HCT116 (cell line): ENCODE data around the gene RAB4A. TPM values are rescaled to one million over a fixed set of nuclear protein-coding genes. Genes with fewer than 3 reads are reported as not detected.
A peak's percentile ranks its signal among the peaks of the same experiment; 100 is the strongest.

Experiments
- ATAC-seq: fragments of 200-7000 bp; cut with Tn5 transposase; 2 replicates; pipeline ENCODE4 v1.9.1; 2020; ENCODE audit warnings: mild to moderate bottlenecking, moderate library complexity
- BruUV-seq: library from RNA; stranded (reverse); fragments of 400-500 nt; replicated peaks from 2 replicates; lab custom pipeline; 2021; lab: Mats Ljungman, UMichigan
- CTCF ChIA-PET: fragments of 300-600 bp; sonication (Branson Sonifier 250); formaldehyde crosslinking; loops from one replicate; lab custom pipeline; 2021; ENCODE audit warnings: antibody characterized with exemption; lab: Charles Lee
- POLR2A ChIA-PET: fragments of 300-600, 350-600 bp; sonication (Branson Sonifier 250); formaldehyde crosslinking; loops from one replicate; lab custom pipeline; 2021; ENCODE audit warnings: antibody characterized with exemption; lab: Charles Lee
- RAD21 ChIA-PET, 2 experiments: fragments of 300-600 bp; sonication (Branson Sonifier 250); formaldehyde crosslinking; loops; one replicate each; lab custom pipeline; 2023; ENCODE audit warnings: low total read pairs in 2 of 2; ENCODE audit not compliant: uncharacterized antibody in 2 of 2, unreplicated experiment in 2 of 2, low non-redundant PET in 1 of 2; lab: Charles Lee
- DNase-seq: peaks from one replicate; pipeline ENCODE4 v3.0.0-alpha.2; 2010; ENCODE audit warnings: low read depth, low spot score
- H2AFZ ChIP-seq: fragments of 200-600 bp; shearing (Covaris generic), sonication (generic); 2 replicates; pipeline ENCODE4 v1.6.1; 2017; ENCODE audit warnings: low read depth, mixed run types, mixed read lengths, antibody characterized with exemption, low read length; ENCODE audit not compliant: poor library complexity, severe bottlenecking
- H3K27ac ChIP-seq: 2 replicates; pipeline ENCODE4 v1.5.1; 2012; ENCODE audit warnings: low read depth, low read length
- H3K27me3 ChIP-seq: fragments of 200-600 bp; sonication (generic); 2 replicates; pipeline ENCODE4 v1.6.1; 2016; ENCODE audit warnings: mixed run types, low read length, mixed read lengths; ENCODE audit not compliant: insufficient read depth
- H3K36me3 ChIP-seq, 2 experiments: fragments of 200-500 bp in 1 of 2; fragments of 200-600 bp in 1 of 2; sonication (Bioruptor generic) in 1 of 2; sonication (generic) in 1 of 2; 2 replicates each; pipeline versions ENCODE4 v1.5.1 to v1.6.1; 2014 to 2016; ENCODE audit warnings: low read length in 2 of 2, inconsistent platforms in 1 of 2, mixed read lengths in 1 of 2, mixed run types in 1 of 2; ENCODE audit not compliant: insufficient read depth in 2 of 2, control insufficient read depth in 1 of 2
- H3K4me1 ChIP-seq, 2 experiments: fragments of 200-600 bp in 1 of 2; sonication (generic) in 1 of 2; 2 replicates each; pipeline versions ENCODE4 v1.5.1 to v1.6.1; 2012 to 2017; ENCODE audit warnings: low read length in 2 of 2, inconsistent platforms in 1 of 2, mild to moderate bottlenecking in 1 of 2, mixed read lengths in 1 of 2, mixed run types in 1 of 2, moderate library complexity in 1 of 2; ENCODE audit not compliant: insufficient read depth in 2 of 2, control insufficient read depth in 1 of 2
- H3K4me2 ChIP-seq: fragments of 200-600 bp; sonication (generic); 2 replicates; pipeline ENCODE4 v1.6.1; 2017; ENCODE audit warnings: mixed run types, low read length, mixed read lengths
- H3K4me3 ChIP-seq, 2 experiments: fragments of 200-600 bp in 1 of 2; sonication (generic) in 1 of 2; replicated peaks in 1 of 2; 2 replicates each; pipeline ENCODE4 v1.5.1; 2011 to 2016; ENCODE audit warnings: low read length in 2 of 2, control low read depth in 1 of 2, low read depth in 1 of 2, mild to moderate bottlenecking in 1 of 2, mixed read lengths in 1 of 2, mixed run types in 1 of 2
- H3K79me2 ChIP-seq: fragments of 200-600 bp; sonication (generic); 2 replicates; pipeline ENCODE4 v1.6.1; 2017; ENCODE audit warnings: mild to moderate bottlenecking, mixed run types, low read length, moderate library complexity, mixed read lengths; ENCODE audit not compliant: insufficient read depth
- H3K9ac ChIP-seq: fragments of 200-600 bp; sonication (generic); 2 replicates; pipeline ENCODE4 v1.6.1; 2016; ENCODE audit warnings: low read length, mixed read lengths
- H3K9me2 ChIP-seq: fragments of 200-600 bp; sonication (generic), shearing (Covaris generic); 2 replicates; pipeline ENCODE4 v1.6.1; 2017; ENCODE audit warnings: mixed run types, mild to moderate bottlenecking, moderate library complexity; ENCODE audit not compliant: insufficient read depth
- H3K9me3 ChIP-seq, 2 experiments: fragments of 200-500 bp in 1 of 2; fragments of 200-600 bp in 1 of 2; sonication (Bioruptor generic) in 1 of 2; sonication (generic) in 1 of 2; 2 replicates each; pipeline ENCODE4 v1.6.1; 2014 to 2017; ENCODE audit warnings: low read length in 2 of 2, mixed read lengths in 2 of 2, inconsistent platforms in 1 of 2, low read depth in 1 of 2, mild to moderate bottlenecking in 1 of 2, mixed run types in 1 of 2, moderate library complexity in 1 of 2; ENCODE audit not compliant: control insufficient read depth in 1 of 2, insufficient read depth in 1 of 2
- H4K20me1 ChIP-seq: fragments of 200-600 bp; sonication (generic), shearing (Covaris generic); 2 replicates; pipeline ENCODE4 v1.6.1; 2017; ENCODE audit warnings: mixed run types, mild to moderate bottlenecking, moderate library complexity; ENCODE audit not compliant: insufficient read depth
- ATF3 ChIP-seq: IDR thresholded peaks from 2 replicates; pipeline ENCODE4 v1.6.1; 2012
- CBX3 ChIP-seq: IDR thresholded peaks from 2 replicates; pipeline ENCODE4 v1.6.1; 2012; ENCODE audit warnings: low read depth
- CEBPB ChIP-seq: IDR thresholded peaks from 2 replicates; pipeline ENCODE4 v1.6.1; 2012; ENCODE audit warnings: low read depth
- EZH2 ChIP-seq: fragments of 200-600 bp; sonication (generic); IDR thresholded peaks from 2 replicates; pipeline ENCODE4 v1.6.1; 2017; ENCODE audit warnings: antibody characterized with exemption, mixed run types
- FOSL1 ChIP-seq: IDR thresholded peaks from 2 replicates; pipeline ENCODE4 v1.6.1; 2012; ENCODE audit warnings: low read depth
- JUND ChIP-seq: IDR thresholded peaks from 2 replicates; pipeline ENCODE4 v1.6.1; 2012
- MAX ChIP-seq: IDR thresholded peaks from 2 replicates; pipeline ENCODE4 v1.6.1; 2012
- POLR2A ChIP-seq: IDR thresholded peaks from 2 replicates; pipeline ENCODE4 v1.7.0; 2011; ENCODE audit warnings: borderline replicate concordance; ENCODE audit not compliant: insufficient read depth, insufficient read length; ENCODE audit errors: extremely low read depth
- POLR2AphosphoS5 ChIP-seq: IDR thresholded peaks from 2 replicates; pipeline ENCODE4 v1.6.1; 2011; ENCODE audit warnings: mild to moderate bottlenecking, low read depth, low read length, moderate library complexity
- SP1 ChIP-seq: IDR thresholded peaks from 2 replicates; pipeline ENCODE4 v1.6.1; 2012; ENCODE audit warnings: low read depth
- TCF7L2 ChIP-seq: IDR thresholded peaks from 2 replicates; pipeline ENCODE4 v1.7.0; 2011; ENCODE audit warnings: borderline replicate concordance, inconsistent platforms; ENCODE audit not compliant: insufficient read depth, insufficient read length; ENCODE audit errors: extremely low read depth
- ZFX ChIP-seq: fragments of 450-650 bp; IDR thresholded peaks from 2 replicates; pipeline ENCODE4 v1.6.1; 2017
- intact Hi-C: fragments of 100-400 bp; cut with micrococcal nuclease; formaldehyde crosslinking; loops from 2 replicates; pipeline ENCODE4 v1.10.0; 2022
- total RNA-seq: library from RNA; stranded (reverse); gene quantifications from one replicate; pipeline ENCODE4 v1.2.1, GENCODE V29; 2021; ENCODE audit not compliant: unreplicated experiment
- TF ChIP-seq, protein P1 (sequence below): IDR thresholded peaks from 2 replicates; pipeline ENCODE4 v1.6.1; 2011; ENCODE audit warnings: mild to moderate bottlenecking, low read length, moderate library complexity; ENCODE audit not compliant: insufficient replicate concordance; ENCODE audit errors: extremely low read depth

RAB4A gene
- total RNA-seq, 1 experiment from 2014 or later, result 101 TPM

- Histone ChIP-seq H3K9me2 (no peaks in the 10 kb centered on the region), H3K4me2 (peak overlapping the region; percentile 54), H3K79me2 (no peaks in the 10 kb centered on the region), H3K9ac (peak overlapping the region; percentile 3; the same call in 1 of the 2 replicates), H4K20me1 (no peaks in the 10 kb centered on the region), H3K27me3 (no peaks in the 10 kb centered on the region), H2AFZ (peak overlapping the region; percentile 86), H3K27ac (peak overlapping the region; percentile 42), H3K4me1 (peaks cover 46 to 54% of the 10 kb centered on the region in 2 experiments), H3K4me3 (peak overlapping the region in 1 of 2 experiments; percentile 1; a peak in 1 of 4 replicates), H3K9me3 (no peaks in the 10 kb centered on the region), H3K36me3 (no peaks in the 10 kb centered on the region)
- BruUV-seq, result no TSS peak
- 0 out of 2 replicates have a peak, but pooled peaks have one; percentile 31 for TF ChIP-seq MAX
- TF ChIP-seq POLR2A, result no peak
- TF ChIP-seq EZH2, result no peak
- TF ChIP-seq CEBPB, result peak; percentile 29; the same call in 1 of the 2 replicates
- peak; percentile 72 for TF ChIP-seq SP1
- TF ChIP-seq, protein P1, sequence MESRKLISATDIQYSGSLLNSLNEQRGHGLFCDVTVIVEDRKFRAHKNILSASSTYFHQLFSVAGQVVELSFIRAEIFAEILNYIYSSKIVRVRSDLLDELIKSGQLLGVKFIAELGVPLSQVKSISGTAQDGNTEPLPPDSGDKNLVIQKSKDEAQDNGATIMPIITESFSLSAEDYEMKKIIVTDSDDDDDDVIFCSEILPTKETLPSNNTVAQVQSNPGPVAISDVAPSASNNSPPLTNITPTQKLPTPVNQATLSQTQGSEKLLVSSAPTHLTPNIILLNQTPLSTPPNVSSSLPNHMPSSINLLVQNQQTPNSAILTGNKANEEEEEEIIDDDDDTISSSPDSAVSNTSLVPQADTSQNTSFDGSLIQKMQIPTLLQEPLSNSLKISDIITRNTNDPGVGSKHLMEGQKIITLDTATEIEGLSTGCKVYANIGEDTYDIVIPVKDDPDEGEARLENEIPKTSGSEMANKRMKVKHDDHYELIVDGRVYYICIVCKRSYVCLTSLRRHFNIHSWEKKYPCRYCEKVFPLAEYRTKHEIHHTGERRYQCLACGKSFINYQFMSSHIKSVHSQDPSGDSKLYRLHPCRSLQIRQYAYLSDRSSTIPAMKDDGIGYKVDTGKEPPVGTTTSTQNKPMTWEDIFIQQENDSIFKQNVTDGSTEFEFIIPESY, result no peak
- TF ChIP-seq ZFX, result no peak
- peak; percentile 27; the same call in 1 of the 2 replicates for TF ChIP-seq POLR2AphosphoS5
- TF ChIP-seq JUND, result peak; percentile 62
- TF ChIP-seq TCF7L2, result peak; percentile 82
- TF ChIP-seq ATF3, result no peak
- peak; percentile 88 for TF ChIP-seq CBX3
- peak; percentile 56 for TF ChIP-seq FOSL1
- ChIA-PET RAD21 (interaction anchor here in 1 of 2 experiments (0.7 to 1.4 kb wide), 2 partner anchors 24 kb away, joined by 3 to 4 read pairs; no protein-coding TSS in a partner anchor), POLR2A (interaction anchor here (1.5 kb wide), 1 partner anchor 567 kb away, joined by 5 read pairs; no protein-coding TSS in a partner anchor), CTCF (interaction anchor here (1.1 to 3.0 kb wide), 5 partner anchors 24 to 567 kb away, joined by 3 to 34 read pairs (median 9); no protein-coding TSS in a partner anchor)
- DNase-seq, result peak; percentile 69
- ATAC-seq, result peak; percentile 71
- intact Hi-C loops, result no loop called here
These were observed 39.8 kb upstream of the RAB4A start for GRCh38 chr1:229230893-229231753.
